Measurements from ENCODE around the gene NCKAP5.

GRCh38 chr2:133039531-133039930 is 528.7 kb downstream of the NCKAP5 start:
- TF ChIP-seq CTCF (IDR thresholded peaks at IDR 0.05; ENCODE audit: low read length) (no peak), EZH2 (IDR thresholded peaks at IDR 0.05; ENCODE audit: borderline replicate concordance, low read length) (no peak)
